NCI-H524 treated with DMSO at 0.1 percent for 48 hours (cell line): ENCODE results near the gene ZNRD2.

Experiments
- DNase-seq: peaks from one replicate; lab custom pipeline; 2025; lab: John Stamatoyannopoulos, UW

ZNRD2 gene

GRCh38 chr11:65538232-65538914 is 31.9 kb upstream of the ZNRD2 start:
- no peak for DNase-seq

GRCh38 chr11:65538915-65539743 is 31.1 kb upstream of the ZNRD2 start:
- no peak for DNase-seq

GRCh38 chr11:65539744-65540289 is 30.5 kb upstream of the ZNRD2 start:
- no peak for DNase-seq

GRCh38 chr11:65540290-65541092 is 29.8 kb upstream of the ZNRD2 start:
- no peak for DNase-seq

- no peak for DNase-seq
These were observed 28.9 kb upstream of the ZNRD2 start for GRCh38 chr11:65541093-65541982.

- DNase-seq: no peak
These were observed 27.4 kb upstream of the ZNRD2 start for GRCh38 chr11:65542738-65543390.

- no peak for DNase-seq
These were observed 24.4 kb upstream of the ZNRD2 start for GRCh38 chr11:65545853-65546216.

GRCh38 chr11:65546217-65546958 is 23.9 kb upstream of the ZNRD2 start:
- DNase-seq: no peak

- no peak for DNase-seq
These were observed 22.7 kb upstream of the ZNRD2 start for GRCh38 chr11:65547446-65548125.

GRCh38 chr11:65548395-65548794 is 21.9 kb upstream of the ZNRD2 start:
- no peak for DNase-seq

GRCh38 chr11:65549096-65549495 is 21.2 kb upstream of the ZNRD2 start:
- no peak for DNase-seq

GRCh38 chr11:65551572-65552387 is 18.5 kb upstream of the ZNRD2 start:
- DNase-seq: no peak

- no peak for DNase-seq
These were observed 17.8 kb upstream of the ZNRD2 start for GRCh38 chr11:65552388-65552951.

- DNase-seq: no peak
These were observed 16.8 kb upstream of the ZNRD2 start for GRCh38 chr11:65553301-65554001.

- DNase-seq: no peak
These were observed 16.0 kb upstream of the ZNRD2 start for GRCh38 chr11:65554057-65554818.

GRCh38 chr11:65554842-65555430 is 15.3 kb upstream of the ZNRD2 start:
- no peak for DNase-seq
